ENCODE data around the gene BTBD1. TPM values are rescaled to one million over a fixed set of nuclear protein-coding genes. Genes with fewer than 3 reads are reported as not detected.
A peak's percentile ranks its signal among the peaks of the same experiment; 100 is the strongest.

The BTBD1 gene
- total RNA-seq, 6 donors from 2014 or later = 39.4 to 84.2 (median 57.4) TPM

DNA sequence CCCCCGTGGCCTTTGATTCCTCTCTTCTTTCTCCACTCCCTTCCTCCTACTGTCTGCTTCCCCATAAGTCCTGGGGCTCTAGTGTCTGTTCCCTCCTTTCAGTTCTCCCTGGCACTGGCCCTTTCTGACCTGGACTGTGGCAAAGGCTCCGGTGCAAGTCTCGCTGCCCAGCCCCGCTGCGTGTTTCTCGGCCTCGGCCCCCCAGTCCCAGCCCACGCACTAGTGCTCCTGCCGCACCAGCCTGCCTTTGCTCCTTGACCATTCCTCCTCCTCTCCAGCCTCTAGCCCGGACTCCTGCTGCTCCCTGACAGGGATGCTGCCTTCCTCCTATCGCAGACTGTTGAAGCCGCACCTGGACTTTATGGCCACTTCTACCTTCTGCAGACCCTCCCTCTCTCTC lies 42.5 kb upstream of the BTBD1 start:
- no peaks in the 10 kb centered on the region for H3K9me3 ChIP-seq
- peaks cover 0 to 9% (median 0%) of the 10 kb centered on the region in 4 donors for H3K27me3 ChIP-seq
- peak overlapping the region in 1 of 4 donors; percentile 64 for H3K4me3 ChIP-seq
- TF ChIP-seq POLR2A (IDR thresholded peaks at IDR 0.05) (no peak), POLR2AphosphoS5 (IDR thresholded peaks at IDR 0.05) (no peak), EP300 (IDR thresholded peaks at IDR 0.05) (no peak)
- TF ChIP-seq, protein P1, sequence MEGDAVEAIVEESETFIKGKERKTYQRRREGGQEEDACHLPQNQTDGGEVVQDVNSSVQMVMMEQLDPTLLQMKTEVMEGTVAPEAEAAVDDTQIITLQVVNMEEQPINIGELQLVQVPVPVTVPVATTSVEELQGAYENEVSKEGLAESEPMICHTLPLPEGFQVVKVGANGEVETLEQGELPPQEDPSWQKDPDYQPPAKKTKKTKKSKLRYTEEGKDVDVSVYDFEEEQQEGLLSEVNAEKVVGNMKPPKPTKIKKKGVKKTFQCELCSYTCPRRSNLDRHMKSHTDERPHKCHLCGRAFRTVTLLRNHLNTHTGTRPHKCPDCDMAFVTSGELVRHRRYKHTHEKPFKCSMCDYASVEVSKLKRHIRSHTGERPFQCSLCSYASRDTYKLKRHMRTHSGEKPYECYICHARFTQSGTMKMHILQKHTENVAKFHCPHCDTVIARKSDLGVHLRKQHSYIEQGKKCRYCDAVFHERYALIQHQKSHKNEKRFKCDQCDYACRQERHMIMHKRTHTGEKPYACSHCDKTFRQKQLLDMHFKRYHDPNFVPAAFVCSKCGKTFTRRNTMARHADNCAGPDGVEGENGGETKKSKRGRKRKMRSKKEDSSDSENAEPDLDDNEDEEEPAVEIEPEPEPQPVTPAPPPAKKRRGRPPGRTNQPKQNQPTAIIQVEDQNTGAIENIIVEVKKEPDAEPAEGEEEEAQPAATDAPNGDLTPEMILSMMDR (IDR thresholded peaks at IDR 0.05) = no peak
- ATAC-seq (ENCODE audit: low FRiP score in 2 of 2) (peak in 1 of 2 donors; percentile 25), DNase-seq (peak in 1 of 2 donors; percentile 71)
- peaks cover 47 to 64% (median 53%) of the 10 kb centered on the region in 4 donors for H3K4me1 ChIP-seq
- peak overlapping the region; percentile 27 to 87 (median 82) for H3K27ac ChIP-seq
- 85 to 93% methylated on average over 12 of the region's 12 CpGs for WGBS, 2 donors
- peaks cover 0 to 8% (median 5%) of the 10 kb centered on the region in 4 donors for H3K36me3 ChIP-seq

- Histone ChIP-seq H3K4me1 (peaks cover 42 to 57% (median 46%) of the 10 kb centered on the region in 4 donors), H3K27ac (peak overlapping the region; percentile 84 to 89 (median 86)), H3K27me3 (peaks cover 0 to 9% (median 0%) of the 10 kb centered on the region in 4 donors), H3K36me3 (peaks cover 0 to under 1% (median 0%) of the 10 kb centered on the region in 4 donors), H3K4me3 (peak overlapping the region; percentile 3 to 64 (median 56)), H3K9me3 (no peaks in the 10 kb centered on the region)
- ATAC-seq (ENCODE audit: low FRiP score in 2 of 2) (peak; percentile 90), DNase-seq (peak; percentile 81 to 88)
- TF ChIP-seq, protein P1 (IDR thresholded peaks at IDR 0.05) = no peak
- peak in 2 of 4 donors; percentile 38 to 64 for TF ChIP-seq EP300 (IDR thresholded peaks at IDR 0.05)
- peak; percentile 59 to 75 for TF ChIP-seq POLR2AphosphoS5 (IDR thresholded peaks at IDR 0.05)
- peak in 3 of 4 donors; percentile 50 to 75 (median 58) for TF ChIP-seq POLR2A (IDR thresholded peaks at IDR 0.05)
- WGBS, 2 donors = 19 to 20% methylated on average over 15 to 21 of the region's 21 CpGs
Observed at GRCh38 chr15:83108266-83109219, 41.5 kb upstream of the BTBD1 start.

DNA sequence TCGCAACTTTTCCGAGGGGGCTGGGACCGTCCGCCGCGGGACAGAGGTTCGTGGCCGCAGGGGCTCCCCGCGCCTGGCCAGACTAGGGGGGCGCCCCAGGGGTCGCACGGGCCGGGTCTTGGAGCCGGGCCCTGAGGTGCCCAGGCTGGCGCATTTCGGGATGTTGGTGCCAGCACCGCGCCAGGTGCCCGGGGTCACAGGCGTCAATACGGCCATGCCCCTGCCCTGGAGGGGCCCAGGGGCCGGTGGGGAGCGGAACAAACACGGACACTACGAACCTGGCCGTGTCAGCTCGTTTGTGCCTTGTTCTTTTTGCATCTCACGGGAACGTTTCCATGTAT lies 40.8 kb upstream of the BTBD1 start:
- peak overlapping the region; percentile 84 to 89 (median 86) for H3K27ac ChIP-seq
- TF ChIP-seq EP300 (IDR thresholded peaks at IDR 0.05) (no peak), POLR2AphosphoS5 (IDR thresholded peaks at IDR 0.05) (no peak), POLR2A (IDR thresholded peaks at IDR 0.05) (no peak)
- TF ChIP-seq, protein P1 (IDR thresholded peaks at IDR 0.05) = no peak
- H3K9me3 ChIP-seq = no peaks in the 10 kb centered on the region
- WGBS, 2 donors = 3 to 6% methylated on average over 5 to 24 of the region's 30 CpGs
- H3K36me3 ChIP-seq = no peaks in the 10 kb centered on the region
- H3K27me3 ChIP-seq = peaks cover 0 to 9% (median 0%) of the 10 kb centered on the region in 4 donors
- peak in 1 of 2 donors; percentile 6 for ATAC-seq (ENCODE audit: low FRiP score in 2 of 2)
- DNase-seq = no peak
- H3K4me3 ChIP-seq = peak overlapping the region; percentile 50 to 82 (median 63)
- H3K4me1 ChIP-seq = peaks cover 35 to 50% (median 39%) of the 10 kb centered on the region in 4 donors

- Histone ChIP-seq H3K27ac (peak within 1 kb of the TSS; percentile 84 to 89 (median 86)), H3K36me3 (no peaks in the 10 kb centered on the region), H3K27me3 (peaks cover 0 to 9% (median 0%) of the 10 kb centered on the region in 4 donors), H3K4me3 (peak within 1 kb of the TSS; percentile 50 to 82 (median 63)), H3K4me1 (peaks cover 34 to 44% (median 36%) of the 10 kb centered on the region in 4 donors), H3K9me3 (no peaks in the 10 kb centered on the region)
- ATAC-seq (ENCODE audit: low FRiP score in 2 of 2) = peak in 1 of 2 donors; percentile 45
- TF ChIP-seq, protein P1 (IDR thresholded peaks at IDR 0.05) = no peak
- no peak for TF ChIP-seq POLR2AphosphoS5 (IDR thresholded peaks at IDR 0.05)
- TF ChIP-seq POLR2A (IDR thresholded peaks at IDR 0.05) = peak in 1 of 4 donors; percentile 48
- DNase-seq = peak; percentile 36 to 90
- WGBS, 2 donors = 0% methylated on average over 2 to 73 of the region's 97 CpGs
Observed at GRCh38 chr15:83106994-83107840, 40.2 kb upstream of the BTBD1 start, which contains the start of gene TM6SF1. TSS of gene TM6SF1 (plus strand) at chr15:83107645. CDS start at chr15:83107681, 36 bp downstream.

All from upper lobe of left lung (tissue), 6 donors.